Raji (cell line): Measurements from ENCODE around the gene TGM2.

Experiments
- POLR2A ChIP-seq: IDR thresholded peaks from 2 replicates; pipeline ENCODE4 v1.6.1; 2011; ENCODE audit warnings: low read depth, low read length, control low read depth; ENCODE audit not compliant: insufficient read depth

The TGM2 gene

GRCh38 chr20:38130687-38131587, 34.1 kb downstream of the TGM2 start:
- TF ChIP-seq POLR2A = no peak

GRCh38 chr20:38129893-38130609, 35.0 kb downstream of the TGM2 start:
- no peak for TF ChIP-seq POLR2A

- TF ChIP-seq POLR2A = no peak
Observed at GRCh38 chr20:38129248-38129865, 35.7 kb downstream of the TGM2 start.

- no peak for TF ChIP-seq POLR2A
Observed at GRCh38 chr20:38128691-38129090, 36.4 kb downstream of the TGM2 start.

GRCh38 chr20:38127920-38128528, 37.0 kb downstream of the TGM2 start:
- TF ChIP-seq POLR2A = no peak

- TF ChIP-seq POLR2A = no peak
Observed at GRCh38 chr20:38126932-38127621, 38.0 kb downstream of the TGM2 start.

- no peak for TF ChIP-seq POLR2A
Observed at GRCh38 chr20:38126146-38126921, 38.7 kb downstream of the TGM2 start.

- TF ChIP-seq POLR2A = no peak
Observed at GRCh38 chr20:38125157-38126056, 39.7 kb downstream of the TGM2 start.

GRCh38 chr20:38123021-38123587, 42.0 kb downstream of the TGM2 start:
- no peak for TF ChIP-seq POLR2A

- TF ChIP-seq POLR2A = no peak
Observed at GRCh38 chr20:38121741-38122140, 43.3 kb downstream of the TGM2 start.

GRCh38 chr20:38120625-38120988, 44.5 kb downstream of the TGM2 start:
- no peak for TF ChIP-seq POLR2A

GRCh38 chr20:38119446-38119845, 45.6 kb downstream of the TGM2 start:
- TF ChIP-seq POLR2A = no peak

GRCh38 chr20:38117635-38118034, 47.4 kb downstream of the TGM2 start:
- no peak for TF ChIP-seq POLR2A
